Liver (tissue), 3 donors: Measurements from ENCODE around the gene N4BP2.

Source experiments
- CTCF ChIP-seq: fragments of 150-350 bp; IDR thresholded peaks from 2 replicates; pipeline ENCODE4 v1.5.1; 2017; ENCODE audit warnings: improper control_type of control experiment, low read depth, low read length; ENCODE audit not compliant: missing input control
- EGR1 ChIP-seq, 2 donors: IDR thresholded peaks; 2 replicates each; pipeline ENCODE4 v1.6.1; 2016 to 2018; ENCODE audit warnings: antibody characterized with exemption in 2 of 2, low read depth in 2 of 2
- RAD21 ChIP-seq, 2 donors: IDR thresholded peaks; 2 replicates each; pipeline ENCODE4 v1.6.1; 2016; ENCODE audit warnings: antibody characterized with exemption in 2 of 2, mild to moderate bottlenecking in 2 of 2
- TF ChIP-seq, protein P1 (sequence below): IDR thresholded peaks from 2 replicates; pipeline ENCODE4 v1.6.1; 2016; ENCODE audit warnings: antibody characterized with exemption
- TF ChIP-seq, protein P2 (sequence below): IDR thresholded peaks from 2 replicates; pipeline ENCODE4 v1.6.1; 2016; ENCODE audit warnings: antibody characterized with exemption
- donor health status: healthy.
- donor health status: healthy.

- TF ChIP-seq CTCF (no peak), EGR1 (IDR thresholded peaks at IDR 0.05; ENCODE audit: low read depth in 2 of 2) (no peak), RAD21 (IDR thresholded peaks at IDR 0.05) (no peak)
- TF ChIP-seq, protein P1, sequence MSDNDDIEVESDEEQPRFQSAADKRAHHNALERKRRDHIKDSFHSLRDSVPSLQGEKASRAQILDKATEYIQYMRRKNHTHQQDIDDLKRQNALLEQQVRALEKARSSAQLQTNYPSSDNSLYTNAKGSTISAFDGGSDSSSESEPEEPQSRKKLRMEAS: no peak
- TF ChIP-seq, protein P2, sequence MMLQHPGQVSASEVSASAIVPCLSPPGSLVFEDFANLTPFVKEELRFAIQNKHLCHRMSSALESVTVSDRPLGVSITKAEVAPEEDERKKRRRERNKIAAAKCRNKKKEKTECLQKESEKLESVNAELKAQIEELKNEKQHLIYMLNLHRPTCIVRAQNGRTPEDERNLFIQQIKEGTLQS: no peak
Observed at GRCh38 chr4:40195182-40196177, 138.8 kb downstream of the N4BP2 start.
